Measurements from ENCODE around the gene TTLL9.

TTLL9 gene

DNA sequence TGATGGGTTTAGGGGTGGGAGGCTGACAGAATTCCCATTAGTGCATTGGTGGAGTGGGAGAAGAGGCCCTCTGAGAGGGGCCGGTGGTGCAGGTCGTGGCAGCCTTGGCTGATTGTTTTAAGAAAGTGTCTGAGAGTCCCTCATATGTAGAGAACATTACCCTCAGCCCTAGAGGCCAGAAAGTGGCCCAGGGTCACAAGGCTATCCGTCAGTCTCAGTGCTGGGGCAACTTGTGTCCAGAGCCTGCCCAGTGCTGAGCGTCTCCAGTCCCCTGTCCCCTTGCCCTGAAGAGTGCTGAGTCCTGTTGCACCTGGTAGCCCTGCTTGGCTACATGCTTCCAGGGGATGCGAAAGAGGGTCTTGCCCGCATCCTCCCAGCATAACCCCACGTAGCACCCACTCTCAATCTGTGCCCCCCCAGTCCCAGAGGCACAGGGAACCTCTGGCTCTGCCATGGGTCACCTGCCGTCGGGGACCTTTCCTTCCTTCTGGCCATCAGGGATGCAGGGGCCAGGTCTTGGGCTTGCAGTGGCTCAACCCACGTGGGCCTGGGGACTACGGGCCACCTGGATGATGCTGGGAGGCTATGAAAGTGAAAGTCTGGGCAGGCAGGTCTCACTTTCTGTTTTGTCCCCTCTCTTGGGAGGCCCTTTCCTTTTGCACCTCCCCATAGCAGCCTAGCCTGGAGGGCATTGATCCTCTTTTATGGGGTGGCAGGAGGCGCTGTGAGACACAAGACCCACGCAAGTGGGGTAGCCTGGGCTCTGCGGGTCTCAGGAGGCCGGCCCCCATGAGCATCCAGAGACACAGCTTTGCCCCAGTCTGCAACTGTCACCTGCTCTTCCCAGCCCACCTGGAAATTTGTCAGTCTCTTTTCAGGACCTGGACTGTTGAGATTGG, 12.3 kb upstream of the TTLL9 start:
- in situ Hi-C loops (cut with MboI; ENCODE audit: low sequenced_read_pairs) = no loop called here

DNA sequence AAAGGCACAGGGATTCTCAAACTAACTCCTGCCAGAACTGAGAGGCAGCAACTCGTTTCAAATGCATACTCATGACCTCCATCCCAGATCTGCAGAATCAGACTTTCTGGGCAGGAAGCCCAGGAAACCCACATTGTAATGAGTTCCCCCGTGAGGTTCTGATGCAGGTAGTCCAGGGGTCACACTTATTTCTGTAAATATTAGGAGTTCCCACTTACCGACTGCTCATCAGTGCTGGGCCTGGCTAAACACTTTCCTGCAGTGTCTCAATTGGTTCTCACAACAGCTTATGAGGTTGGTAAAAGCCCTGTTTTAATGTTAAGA, 11.7 kb upstream of the TTLL9 start:
- in situ Hi-C loops (cut with MboI; ENCODE audit: low sequenced_read_pairs) = no loop called here

GRCh38 chr20:31859266-31859997, 11.0 kb upstream of the TTLL9 start:
- in situ Hi-C loops (cut with MboI; ENCODE audit: low sequenced_read_pairs) = no loop called here

GRCh38 chr20:31859998-31860380, 10.4 kb upstream of the TTLL9 start:
- in situ Hi-C loops (cut with MboI; ENCODE audit: low sequenced_read_pairs) = no loop called here

DNA sequence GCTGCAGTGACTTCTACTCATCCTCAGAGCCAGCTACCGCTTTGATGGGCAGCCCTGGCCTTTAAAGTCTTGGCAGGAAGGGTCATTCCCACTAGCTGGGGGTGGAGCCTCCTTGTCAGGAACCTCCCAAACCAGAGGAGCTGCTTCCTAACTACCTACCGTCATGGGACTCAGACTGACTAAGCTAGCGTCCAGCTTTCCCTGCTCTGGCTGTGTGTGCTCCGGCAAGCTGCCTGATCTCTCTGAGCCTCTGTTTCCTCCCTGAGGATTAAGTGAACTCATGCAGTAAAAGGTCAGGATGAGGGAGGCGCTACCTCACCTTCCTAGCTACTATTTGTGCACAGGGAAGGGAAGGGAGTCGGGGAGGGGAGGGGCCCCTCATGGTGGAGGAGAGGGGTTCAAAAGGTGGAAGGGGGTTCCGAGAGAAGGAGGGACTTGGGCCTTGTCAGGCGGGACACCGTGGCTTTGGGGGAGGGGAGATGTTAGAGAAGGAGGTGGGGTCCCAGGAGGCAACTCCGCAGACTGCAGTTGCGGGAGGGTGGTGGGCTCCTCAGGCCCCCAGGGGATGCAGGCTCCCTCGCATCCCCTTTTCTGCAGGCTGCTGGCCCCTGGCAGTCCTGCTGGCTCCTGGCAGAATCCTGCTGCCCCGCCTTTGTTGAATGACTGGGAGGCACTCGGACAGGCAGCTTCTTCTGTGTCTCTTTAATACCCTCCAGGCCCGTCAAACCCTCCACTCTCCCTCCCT, 9.9 kb upstream of the TTLL9 start:
- in situ Hi-C loops (cut with MboI; ENCODE audit: low sequenced_read_pairs) = no loop called here

DNA sequence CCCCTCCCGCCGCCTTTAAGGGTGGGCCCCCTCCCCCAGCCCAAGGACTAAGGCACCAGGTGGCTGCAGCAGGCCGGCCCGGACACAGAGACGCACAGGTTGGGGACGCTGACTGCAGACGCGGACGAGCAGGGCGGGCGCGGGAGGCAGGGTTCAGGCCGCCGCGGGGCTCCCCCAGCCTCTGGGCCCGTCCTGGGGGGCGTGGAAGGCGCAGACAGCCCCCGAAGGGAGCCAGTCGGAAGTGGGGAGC, 9.4 kb upstream of the TTLL9 start:
- in situ Hi-C loops (cut with MboI; ENCODE audit: low sequenced_read_pairs) = no loop called here

DNA sequence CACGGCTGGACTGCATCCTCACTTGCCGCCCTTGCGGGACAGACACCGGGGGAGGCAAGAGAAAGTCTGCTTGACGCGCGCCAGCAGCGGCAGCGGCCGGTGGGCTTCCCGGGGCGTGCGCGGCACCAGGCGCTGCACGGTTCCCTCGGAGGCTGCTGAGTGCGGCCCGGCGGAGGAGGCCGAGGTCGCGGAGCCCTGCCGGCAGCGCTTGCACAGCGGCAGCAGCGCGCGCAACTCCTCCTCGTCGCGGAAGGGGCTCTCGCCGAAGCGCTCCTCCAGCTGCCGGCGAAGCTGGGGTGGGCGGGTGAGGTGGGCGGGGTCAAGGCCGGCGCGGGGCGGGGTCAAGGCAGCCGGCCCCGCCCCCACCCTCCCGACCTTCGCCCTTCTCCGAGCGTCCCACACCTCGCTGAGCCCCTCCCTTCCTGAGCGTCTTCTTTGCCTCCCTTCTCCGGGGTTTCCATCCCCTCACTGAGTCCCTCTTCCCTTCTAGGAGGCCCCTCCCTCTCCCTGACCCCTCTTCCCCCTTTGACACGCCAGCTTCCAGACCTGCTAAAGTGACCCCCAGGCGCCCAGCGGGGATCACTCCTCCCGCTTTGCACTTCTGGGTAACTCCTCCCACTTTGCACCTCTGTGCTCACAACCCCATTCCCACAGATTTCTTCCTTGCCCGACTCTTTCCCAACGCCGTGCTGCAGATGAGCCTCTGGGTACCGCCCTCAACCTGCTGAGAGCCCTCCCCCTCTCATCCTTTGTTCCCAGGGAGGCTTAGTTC, 8.9 kb upstream of the TTLL9 start:
- in situ Hi-C loops (cut with MboI; ENCODE audit: low sequenced_read_pairs) = no loop called here

GRCh38 chr20:31862157-31862470, 8.3 kb upstream of the TTLL9 start:
- in situ Hi-C loops (cut with MboI; ENCODE audit: low sequenced_read_pairs) = no loop called here

DNA sequence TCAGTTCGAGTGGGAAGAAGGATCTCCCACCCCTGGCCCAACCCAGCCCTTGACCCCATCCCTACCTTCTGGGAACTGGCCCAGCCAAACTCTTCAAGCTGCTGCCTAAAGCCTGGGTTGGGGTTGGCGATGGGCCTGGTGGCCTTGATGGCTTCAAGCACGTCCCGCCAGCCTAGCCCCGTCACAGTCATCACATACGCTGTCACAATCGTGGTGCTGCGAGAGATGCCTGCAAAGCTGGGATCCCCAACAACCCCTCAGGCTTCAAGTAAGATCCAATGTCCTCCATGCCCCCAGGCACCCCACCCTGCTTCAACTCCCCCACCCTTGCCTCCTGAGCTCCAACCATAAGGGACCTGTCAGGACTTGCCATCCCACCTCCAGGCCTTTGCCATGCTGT, 7.9 kb upstream of the TTLL9 start:
- in situ Hi-C loops (cut with MboI; ENCODE audit: low sequenced_read_pairs) = no loop called here

GRCh38 chr20:31863296-31864085, 6.9 kb upstream of the TTLL9 start:
- in situ Hi-C loops (cut with MboI; ENCODE audit: low sequenced_read_pairs) = no loop called here

GRCh38 chr20:31864521-31865400, 5.7 kb upstream of the TTLL9 start:
- in situ Hi-C loops (cut with MboI; ENCODE audit: low sequenced_read_pairs) = no loop called here

DNA sequence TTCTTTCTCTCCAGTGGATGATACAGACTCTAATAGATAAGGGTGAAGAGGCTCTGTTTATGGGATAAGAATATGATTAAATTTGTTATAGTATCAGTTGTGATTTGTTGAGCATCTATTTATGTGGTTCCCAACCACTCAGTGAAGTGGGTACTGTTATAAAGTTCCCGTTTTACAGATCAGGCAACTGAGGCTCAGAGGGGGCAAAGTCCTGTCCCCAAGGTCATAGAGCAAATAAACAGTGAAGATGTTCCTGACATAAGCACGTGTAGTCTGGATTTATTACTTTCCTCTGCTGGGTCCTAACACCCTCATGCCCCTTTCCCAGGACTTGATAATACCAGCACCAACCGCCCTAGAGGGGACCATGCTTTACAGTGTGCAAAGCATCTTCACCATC, 4.2 kb upstream of the TTLL9 start:
- in situ Hi-C loops (cut with MboI; ENCODE audit: low sequenced_read_pairs) = no loop called here

- in situ Hi-C loops (cut with MboI; ENCODE audit: low sequenced_read_pairs) = no loop called here
Observed at GRCh38 chr20:31868853-31869672, 1.4 kb upstream of the TTLL9 start.

DNA sequence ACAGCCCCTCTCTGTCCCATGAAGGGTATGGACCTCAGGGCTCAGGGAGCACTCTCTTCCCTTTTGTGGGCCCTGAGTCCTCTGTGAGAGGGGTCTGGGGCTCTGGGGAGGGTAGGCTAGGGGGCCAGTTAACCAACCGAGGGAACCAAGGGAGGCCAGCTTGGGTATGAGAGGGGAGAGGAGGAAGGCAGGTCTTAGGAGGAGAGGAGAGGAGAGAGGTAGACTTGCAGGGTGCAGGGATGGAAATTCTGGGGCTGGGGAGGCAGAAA, 827 bp upstream of the TTLL9 start:
- in situ Hi-C loops (cut with MboI; ENCODE audit: low sequenced_read_pairs) = no loop called here

GRCh38 chr20:31870726-31871617, 538 bp downstream of the TTLL9 start:
- in situ Hi-C loops (cut with MboI; ENCODE audit: low sequenced_read_pairs) = no loop called here

DNA sequence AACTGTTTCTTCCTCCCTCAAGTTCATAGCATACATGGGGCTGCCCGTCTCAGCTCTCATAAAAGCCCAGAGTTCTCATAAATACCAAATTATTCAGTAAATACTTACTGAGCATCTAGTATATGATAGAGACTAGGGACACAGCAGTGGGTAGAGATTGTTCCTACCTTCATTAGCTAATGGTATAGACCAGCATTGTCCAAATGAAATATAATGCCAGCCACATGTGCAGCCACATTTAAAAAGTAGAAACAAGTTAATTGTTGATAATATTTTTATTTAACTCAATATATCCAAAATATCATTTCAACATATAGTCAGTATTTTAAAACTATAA, 1.2 kb downstream of the TTLL9 start:
- in situ Hi-C loops (cut with MboI; ENCODE audit: low sequenced_read_pairs) = no loop called here

- in situ Hi-C loops (cut with MboI; ENCODE audit: low sequenced_read_pairs) = no loop called here
Observed at GRCh38 chr20:31872406-31872805, 2.0 kb downstream of the TTLL9 start.

GRCh38 chr20:31875671-31876070, 5.2 kb downstream of the TTLL9 start:
- in situ Hi-C loops (cut with MboI; ENCODE audit: low sequenced_read_pairs) = no loop called here
